WTC11 (cell line): ENCODE data around the gene SLC2A6.

Source experiments
- JUN ChIP-seq: sonication (generic); formaldehyde crosslinking; IDR thresholded peaks from 2 replicates; pipeline ENCODE4 v1.8.0; 2023; ENCODE audit warnings: mild to moderate bottlenecking, missing genetic modification reagents
- NFYB ChIP-seq: sonication (generic); formaldehyde crosslinking; conservative IDR thresholded peaks from 2 replicates; pipeline ENCODE4 v1.8.0; 2022; ENCODE audit warnings: low read depth, missing genetic modification reagents
- SMAD3 ChIP-seq: sonication (generic); formaldehyde crosslinking; IDR thresholded peaks from 2 replicates; pipeline ENCODE4 v1.8.0; 2022; ENCODE audit warnings: missing genetic modification reagents, mild to moderate bottlenecking, borderline replicate concordance
- SP1 ChIP-seq: sonication (generic); formaldehyde crosslinking; conservative IDR thresholded peaks from 2 replicates; pipeline ENCODE4 v1.8.1; 2022; ENCODE audit warnings: missing genetic modification reagents
- ZBTB21 ChIP-seq: sonication (generic); formaldehyde crosslinking; IDR thresholded peaks from 2 replicates; pipeline ENCODE4 v1.8.1; 2023; ENCODE audit warnings: mild to moderate bottlenecking, missing genetic modification reagents, borderline replicate concordance
- ZNF121 ChIP-seq: sonication (generic); formaldehyde crosslinking; IDR thresholded peaks from 2 replicates; pipeline ENCODE4 v1.8.0; 2023; ENCODE audit warnings: missing genetic modification reagents
- TF ChIP-seq, protein P1 (sequence below): fragments of 200-600 bp; IDR thresholded peaks from 2 replicates; pipeline ENCODE4 v1.8.0; 2022; ENCODE audit warnings: antibody characterized with exemption
- TF ChIP-seq, protein P2 (sequence below): sonication (generic); formaldehyde crosslinking; IDR thresholded peaks from 2 replicates; pipeline ENCODE4 v1.8.0; 2022; ENCODE audit warnings: mild to moderate bottlenecking, missing genetic modification reagents
- TF ChIP-seq, protein P3 (sequence below): sonication (generic); formaldehyde crosslinking; IDR thresholded peaks from 2 replicates; pipeline ENCODE4 v1.8.1; 2022; ENCODE audit warnings: low read depth, missing genetic modification reagents, borderline replicate concordance

DNA sequence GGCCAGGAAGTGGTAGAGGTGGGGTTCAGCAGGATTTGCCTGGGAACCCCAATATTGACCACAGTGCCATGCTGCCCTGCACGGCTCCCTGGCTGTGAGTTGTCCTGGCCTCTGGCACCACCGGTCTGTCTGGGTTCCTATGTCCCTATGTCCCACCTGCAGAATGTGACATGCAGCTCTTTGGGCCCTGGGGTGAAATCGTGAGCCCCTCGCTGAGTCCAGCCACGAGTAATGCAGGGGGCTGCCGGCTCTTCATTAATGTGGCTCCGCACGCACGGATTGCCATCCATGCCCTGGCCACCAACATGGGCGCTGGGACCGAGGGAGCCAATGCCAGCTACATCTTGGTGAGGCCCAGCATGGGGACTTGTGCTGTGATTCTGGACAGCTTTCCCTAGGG, 21.2 kb downstream of the SLC2A6 start:
- TF ChIP-seq, protein P1, sequence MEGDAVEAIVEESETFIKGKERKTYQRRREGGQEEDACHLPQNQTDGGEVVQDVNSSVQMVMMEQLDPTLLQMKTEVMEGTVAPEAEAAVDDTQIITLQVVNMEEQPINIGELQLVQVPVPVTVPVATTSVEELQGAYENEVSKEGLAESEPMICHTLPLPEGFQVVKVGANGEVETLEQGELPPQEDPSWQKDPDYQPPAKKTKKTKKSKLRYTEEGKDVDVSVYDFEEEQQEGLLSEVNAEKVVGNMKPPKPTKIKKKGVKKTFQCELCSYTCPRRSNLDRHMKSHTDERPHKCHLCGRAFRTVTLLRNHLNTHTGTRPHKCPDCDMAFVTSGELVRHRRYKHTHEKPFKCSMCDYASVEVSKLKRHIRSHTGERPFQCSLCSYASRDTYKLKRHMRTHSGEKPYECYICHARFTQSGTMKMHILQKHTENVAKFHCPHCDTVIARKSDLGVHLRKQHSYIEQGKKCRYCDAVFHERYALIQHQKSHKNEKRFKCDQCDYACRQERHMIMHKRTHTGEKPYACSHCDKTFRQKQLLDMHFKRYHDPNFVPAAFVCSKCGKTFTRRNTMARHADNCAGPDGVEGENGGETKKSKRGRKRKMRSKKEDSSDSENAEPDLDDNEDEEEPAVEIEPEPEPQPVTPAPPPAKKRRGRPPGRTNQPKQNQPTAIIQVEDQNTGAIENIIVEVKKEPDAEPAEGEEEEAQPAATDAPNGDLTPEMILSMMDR = no peak
- TF ChIP-seq ZNF121 (CRISPR knock-in tag) (no peak), JUN (no peak), SMAD3 (CRISPR knock-in tag) (no peak), ZBTB21 (CRISPR knock-in tag) (no peak), SP1 (CRISPR knock-in tag) (no peak), NFYB (CRISPR knock-in tag) (no peak)
- TF ChIP-seq, protein P2, sequence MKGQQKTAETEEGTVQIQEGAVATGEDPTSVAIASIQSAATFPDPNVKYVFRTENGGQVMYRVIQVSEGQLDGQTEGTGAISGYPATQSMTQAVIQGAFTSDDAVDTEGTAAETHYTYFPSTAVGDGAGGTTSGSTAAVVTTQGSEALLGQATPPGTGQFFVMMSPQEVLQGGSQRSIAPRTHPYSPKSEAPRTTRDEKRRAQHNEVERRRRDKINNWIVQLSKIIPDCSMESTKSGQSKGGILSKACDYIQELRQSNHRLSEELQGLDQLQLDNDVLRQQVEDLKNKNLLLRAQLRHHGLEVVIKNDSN (CRISPR knock-in tag) = no peak
- TF ChIP-seq, protein P3, sequence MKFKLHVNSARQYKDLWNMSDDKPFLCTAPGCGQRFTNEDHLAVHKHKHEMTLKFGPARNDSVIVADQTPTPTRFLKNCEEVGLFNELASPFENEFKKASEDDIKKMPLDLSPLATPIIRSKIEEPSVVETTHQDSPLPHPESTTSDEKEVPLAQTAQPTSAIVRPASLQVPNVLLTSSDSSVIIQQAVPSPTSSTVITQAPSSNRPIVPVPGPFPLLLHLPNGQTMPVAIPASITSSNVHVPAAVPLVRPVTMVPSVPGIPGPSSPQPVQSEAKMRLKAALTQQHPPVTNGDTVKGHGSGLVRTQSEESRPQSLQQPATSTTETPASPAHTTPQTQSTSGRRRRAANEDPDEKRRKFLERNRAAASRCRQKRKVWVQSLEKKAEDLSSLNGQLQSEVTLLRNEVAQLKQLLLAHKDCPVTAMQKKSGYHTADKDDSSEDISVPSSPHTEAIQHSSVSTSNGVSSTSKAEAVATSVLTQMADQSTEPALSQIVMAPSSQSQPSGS (CRISPR knock-in tag) = no peak
